IMR-90 (cell line): ENCODE results near the gene ADIG. TPM values are rescaled to one million over a fixed set of nuclear protein-coding genes. Genes with fewer than 3 reads are reported as not detected.

Experiments used
- ATAC-seq: fragments of 200-7000 bp; cut with Tn5 transposase; 2 replicates; pipeline ENCODE4 v1.9.1; 2020; ENCODE audit warnings: low read depth, mild to moderate bottlenecking, moderate library complexity
- BruUV-seq: library from RNA; stranded (reverse); fragments of 400-500 nt; replicated peaks from 2 replicates; lab custom pipeline; 2021; lab: Mats Ljungman, UMichigan
- CTCF ChIA-PET: fragments of 300-600 bp; formaldehyde crosslinking; extraction: SDS; loops from one replicate; lab custom pipeline; 2021; ENCODE audit warnings: antibody characterized with exemption; lab: Yijun Ruan, JAX
- POLR2A ChIA-PET: fragments of 300-600 bp; sonication (Branson Sonifier 250); formaldehyde crosslinking; loops from one replicate; lab custom pipeline; 2022; ENCODE audit warnings: antibody characterized with exemption; ENCODE audit not compliant: unreplicated experiment; lab: Charles Lee
- DNase-seq: peaks from one replicate; pipeline ENCODE4 v3.0.0; 2013
- H2AFZ ChIP-seq: replicated peaks from 2 replicates; pipeline ENCODE3; 2013; ENCODE audit warnings: low read length, mild to moderate bottlenecking; ENCODE audit not compliant: poor library complexity
- H2AK5ac ChIP-seq: 2 replicates; pipeline ENCODE4 v1.6.1; 2013; ENCODE audit warnings: low read depth, low read length, inconsistent platforms
- H2AK9ac ChIP-seq: replicated peaks from 2 replicates; pipeline ENCODE3; 2013; ENCODE audit warnings: mild to moderate bottlenecking, low read depth, low read length, moderate library complexity; ENCODE audit not compliant: poor library complexity
- H2BK120ac ChIP-seq: 2 replicates; pipeline ENCODE4 v1.6.1; 2013; ENCODE audit warnings: low read depth, low read length, inconsistent platforms
- H2BK15ac ChIP-seq: 3 replicates; pipeline ENCODE4 v1.6.1; 2013; ENCODE audit warnings: low read depth, low read length, inconsistent platforms
- H2BK20ac ChIP-seq: 2 replicates; pipeline ENCODE4 v1.6.1; 2013; ENCODE audit warnings: low read depth, mild to moderate bottlenecking, inconsistent platforms, low read length, moderate library complexity
- H2BK5ac ChIP-seq: 2 replicates; pipeline ENCODE4 v1.6.1; 2013; ENCODE audit warnings: mild to moderate bottlenecking, low read depth, low read length, inconsistent platforms; ENCODE audit not compliant: poor library complexity, severe bottlenecking
- H3K14ac ChIP-seq: replicated peaks from 2 replicates; pipeline ENCODE4 v1.6.1; 2013; ENCODE audit warnings: low read depth, low read length, inconsistent platforms
- H3K18ac ChIP-seq: 2 replicates; pipeline ENCODE4 v1.6.1; 2013; ENCODE audit warnings: low read depth, low read length, control low read depth
- H3K23ac ChIP-seq: 2 replicates; pipeline ENCODE4 v1.6.1; 2013; ENCODE audit warnings: low read depth, low read length, inconsistent platforms
- H3K27ac ChIP-seq: 2 replicates; pipeline ENCODE4 v1.5.1; 2013; ENCODE audit warnings: mild to moderate bottlenecking, control low read depth, low read length; ENCODE audit not compliant: insufficient read depth
- H3K27me3 ChIP-seq: 2 replicates; pipeline ENCODE4 v1.6.1; 2013; ENCODE audit warnings: low read length; ENCODE audit not compliant: control insufficient read depth, insufficient read depth
- H3K36me3 ChIP-seq: 2 replicates; pipeline ENCODE4 v1.6.1; 2013; ENCODE audit warnings: low read length, mixed read lengths; ENCODE audit not compliant: control insufficient read depth, insufficient read depth
- H3K4ac ChIP-seq: 2 replicates; pipeline ENCODE4 v1.6.1; 2013; ENCODE audit warnings: low read depth, low read length, inconsistent platforms
- H3K4me1 ChIP-seq: 2 replicates; pipeline ENCODE4 v1.6.1; 2013; ENCODE audit warnings: low read length, mixed read lengths; ENCODE audit not compliant: control insufficient read depth, insufficient read depth
- H3K4me2 ChIP-seq: 2 replicates; pipeline ENCODE4 v1.6.1; 2013; ENCODE audit warnings: low read depth, mild to moderate bottlenecking, control low read depth, low read length, moderate library complexity
- H3K4me3 ChIP-seq: 2 replicates; pipeline ENCODE4 v1.5.1; 2013; ENCODE audit warnings: low read depth, mild to moderate bottlenecking, control low read depth, low read length, moderate library complexity; ENCODE audit not compliant: insufficient read depth
- H3K56ac ChIP-seq: 2 replicates; pipeline ENCODE4 v1.6.1; 2013; ENCODE audit warnings: low read length, inconsistent platforms; ENCODE audit not compliant: insufficient read depth; ENCODE audit errors: extremely low read depth
- H3K79me1 ChIP-seq, 2 experiments: 2 replicates each; pipeline ENCODE4 v1.6.1; 2013; ENCODE audit warnings: low read length in 2 of 2, inconsistent platforms in 1 of 2, low read depth in 1 of 2
- H3K9ac ChIP-seq: 2 replicates; pipeline ENCODE4 v1.6.1; 2013; ENCODE audit warnings: low read depth, low read length, control low read depth
- H3K9me1 ChIP-seq: 2 replicates; pipeline ENCODE4 v1.6.1; 2013; ENCODE audit warnings: low read length, inconsistent platforms; ENCODE audit not compliant: insufficient read depth
- H3K9me3 ChIP-seq: 2 replicates; pipeline ENCODE4 v1.6.1; 2013; ENCODE audit warnings: low read length; ENCODE audit not compliant: control insufficient read depth, insufficient read depth
- H4K20me1 ChIP-seq: 2 replicates; pipeline ENCODE4 v1.6.1; 2013; ENCODE audit warnings: low read length, inconsistent platforms; ENCODE audit not compliant: insufficient read depth
- H4K5ac ChIP-seq: 2 replicates; pipeline ENCODE4 v1.6.1; 2013; ENCODE audit warnings: mild to moderate bottlenecking, low read depth, low read length, control low read depth
- H4K8ac ChIP-seq, 2 experiments: 2 replicates each; pipeline ENCODE4 v1.6.1; 2013; ENCODE audit warnings: low read depth in 2 of 2, low read length in 2 of 2, control low read depth in 1 of 2, inconsistent platforms in 1 of 2
- H4K91ac ChIP-seq: 2 replicates; pipeline ENCODE4 v1.6.1; 2013; ENCODE audit warnings: low read depth, low read length, inconsistent platforms; ENCODE audit not compliant: insufficient read depth
- BHLHE40 ChIP-seq: fragments of 150-350 bp; IDR thresholded peaks from 2 replicates; pipeline ENCODE4 v1.6.1; 2016; ENCODE audit warnings: mild to moderate bottlenecking, low read depth, low read length
- CEBPB ChIP-seq: IDR thresholded peaks from 2 replicates; pipeline ENCODE4 v1.6.1; 2012; ENCODE audit warnings: low read depth, low read length, improper control_type of control experiment
- CTCF ChIP-seq: conservative IDR thresholded peaks from 2 replicates; pipeline ENCODE4 v1.5.1; 2012; ENCODE audit warnings: mild to moderate bottlenecking, low read depth, low read length, improper control_type of control experiment
- FOS ChIP-seq: fragments of 150-350 bp; IDR thresholded peaks from 2 replicates; pipeline ENCODE4 v1.6.1; 2016; ENCODE audit warnings: low read depth, low read length
- MAFK ChIP-seq: IDR thresholded peaks from 2 replicates; pipeline ENCODE4 v1.6.1; 2012; ENCODE audit warnings: low read depth, low read length, improper control_type of control experiment
- MAZ ChIP-seq: IDR thresholded peaks from 2 replicates; pipeline ENCODE4 v1.6.1; 2012; ENCODE audit warnings: low read depth, mild to moderate bottlenecking, low read length, improper control_type of control experiment, moderate library complexity, borderline replicate concordance
- NFE2L2 ChIP-seq: fragments of 150-350 bp; IDR thresholded peaks from 2 replicates; pipeline ENCODE4 v1.6.1; 2016; ENCODE audit warnings: low read depth, mild to moderate bottlenecking, low read length
- POLR2A ChIP-seq: IDR thresholded peaks from 2 replicates; pipeline ENCODE4 v1.6.1; 2012; ENCODE audit warnings: mild to moderate bottlenecking, low read depth, low read length
- SMC3 ChIP-seq: fragments of 150-350 bp; IDR thresholded peaks from 2 replicates; pipeline ENCODE4 v1.6.1; 2016; ENCODE audit warnings: low read depth, mild to moderate bottlenecking, antibody characterized with exemption, low read length, moderate library complexity
- WGBS, 2 experiments: methylation state at CpG; one replicate each; pipeline versions ENCODE4 v1.1.5 to v1.1.7; 2013; ENCODE audit warnings: missing lambda C conversion rate in 2 of 2; ENCODE audit not compliant: insufficient read length in 1 of 2; ENCODE audit errors: extremely low coverage in 2 of 2; 5-methylcytosine and 5-hydroxymethylcytosine counted together
- dilution Hi-C: fragments of 300-500 bp; cut with HindIII; formaldehyde crosslinking; loops from one replicate; pipeline ENCODE4 v1.14.3; 2018; ENCODE audit warnings: low sequenced_read_pairs; ENCODE audit not compliant: unreplicated experiment
- in situ Hi-C: fragments of 300-500 bp; cut with MboI; formaldehyde crosslinking; loops from 3 replicates; pipeline ENCODE4 v1.14.3; 2019; ENCODE audit warnings: low sequenced_read_pairs, inconsistent platforms, mixed read lengths
- intact Hi-C: fragments of 100-400 bp; cut with micrococcal nuclease; formaldehyde crosslinking; loops from 2 replicates; pipeline ENCODE4 v1.10.0; 2022
- polyA plus RNA-seq, 3 experiments: library from polyadenylated mRNA; depleted of rRNA; stranded (reverse); fragments of >200 nt; gene quantifications; 2 replicates each; pipeline ENCODE4 v1.2.3, GENCODE V29; 2012; ENCODE audit warnings: low replicate concordance in 1 of 3
- total RNA-seq: library from RNA; depleted of rRNA; stranded (reverse); fragments of >200 nt; gene quantifications from 2 replicates; pipeline ENCODE4 v1.2.3, GENCODE V29; 2012

ADIG gene
- total and polyA plus RNA-seq, 2 of the 4 experiments (the other 2 are of a cell fraction): not detected

- Histone ChIP-seq H3K4me1 (no peaks in the 10 kb centered on the region), H2BK20ac (no peak overlapping the region), H3K56ac (no peak overlapping the region), H3K23ac (no peak overlapping the region), H3K79me1 (no peaks in the 10 kb centered on the region; a peak in 1 of 4 replicates), H3K27me3 (no peaks in the 10 kb centered on the region), H3K36me3 (peaks cover 30% of the 10 kb centered on the region), H2BK15ac (no peak overlapping the region), H2AK5ac (no peak overlapping the region), H4K8ac (no peak overlapping the region), H3K4me2 (no peak overlapping the region), H3K4ac (no peak overlapping the region), H3K9me1 (no peaks in the 10 kb centered on the region), H3K4me3 (no peak overlapping the region), H2BK120ac (no peak overlapping the region), H3K9ac (no peak overlapping the region), H2AFZ (no peak overlapping the region), H4K91ac (no peak overlapping the region), H4K20me1 (no peaks in the 10 kb centered on the region), H4K5ac (no peak overlapping the region), H2BK5ac (no peak overlapping the region), H2AK9ac (no peak overlapping the region), H3K9me3 (no peaks in the 10 kb centered on the region), H3K27ac (no peak overlapping the region), H3K14ac (no peak overlapping the region), H3K18ac (no peak overlapping the region)
- no peak for ATAC-seq
- intact Hi-C loops: loop anchor here (5.0 kb wide), 1 partner anchor 33 kb away; no protein-coding TSS in a partner anchor
- POLR2A ChIA-PET: no interaction called here
- dilution Hi-C loops: no loop called here
- CTCF ChIA-PET: no interaction called here
- TF ChIP-seq SMC3 (no peak), CTCF (no peak), NFE2L2 (no peak), BHLHE40 (no peak), MAZ (no peak), FOS (no peak), CEBPB (0 out of 2 replicates have a peak, but pooled peaks have one; percentile 21), MAFK (no peak), POLR2A (no peak)
- DNase-seq: no peak
- no TSS peak for BruUV-seq
- WGBS, 2 experiments: 100% methylated on average over 1 of the region's 2 CpGs; no CpG with 5 or more reads in 1 of the 2 experiments
- in situ Hi-C loops: no loop called here
Measured at GRCh38 chr20:38554986-38555385, 26.0 kb upstream of the ADIG start.
